AG09319 (cell line): Measurements from ENCODE around the gene DRD3.

ENCODE experiments used
- DNase-seq: peaks from one replicate; pipeline ENCODE4 v3.0.0-alpha.2; 2010; ENCODE audit warnings: low read depth; ENCODE audit errors: extremely low read depth
- TF ChIP-seq, protein P1 (sequence below): IDR thresholded peaks from 2 replicates; pipeline ENCODE4 v1.5.1; 2011; ENCODE audit warnings: low read depth, mild to moderate bottlenecking, inconsistent platforms, low read length, moderate library complexity

The DRD3 gene

DNA sequence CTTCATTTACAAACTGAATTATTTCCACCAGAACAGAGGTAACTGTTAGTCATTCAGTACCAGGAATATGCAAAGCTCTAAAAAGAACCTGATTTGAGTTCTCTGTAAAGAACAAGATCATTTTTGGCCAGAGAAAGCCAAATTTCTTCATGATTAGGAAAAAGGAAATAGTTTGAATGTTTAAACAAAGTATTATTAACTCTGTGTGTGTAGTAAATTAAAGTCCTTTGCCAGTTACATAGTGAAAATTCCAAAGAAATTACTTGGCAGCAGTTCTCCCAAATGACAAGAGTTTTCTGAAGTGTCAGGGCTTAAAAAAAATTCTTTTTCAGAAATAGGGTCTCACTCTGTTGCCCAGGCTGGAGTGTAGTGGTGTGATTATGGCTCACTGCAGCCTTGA, 97.8 kb downstream of the DRD3 start:
- no peak for DNase-seq
- TF ChIP-seq, protein P1, sequence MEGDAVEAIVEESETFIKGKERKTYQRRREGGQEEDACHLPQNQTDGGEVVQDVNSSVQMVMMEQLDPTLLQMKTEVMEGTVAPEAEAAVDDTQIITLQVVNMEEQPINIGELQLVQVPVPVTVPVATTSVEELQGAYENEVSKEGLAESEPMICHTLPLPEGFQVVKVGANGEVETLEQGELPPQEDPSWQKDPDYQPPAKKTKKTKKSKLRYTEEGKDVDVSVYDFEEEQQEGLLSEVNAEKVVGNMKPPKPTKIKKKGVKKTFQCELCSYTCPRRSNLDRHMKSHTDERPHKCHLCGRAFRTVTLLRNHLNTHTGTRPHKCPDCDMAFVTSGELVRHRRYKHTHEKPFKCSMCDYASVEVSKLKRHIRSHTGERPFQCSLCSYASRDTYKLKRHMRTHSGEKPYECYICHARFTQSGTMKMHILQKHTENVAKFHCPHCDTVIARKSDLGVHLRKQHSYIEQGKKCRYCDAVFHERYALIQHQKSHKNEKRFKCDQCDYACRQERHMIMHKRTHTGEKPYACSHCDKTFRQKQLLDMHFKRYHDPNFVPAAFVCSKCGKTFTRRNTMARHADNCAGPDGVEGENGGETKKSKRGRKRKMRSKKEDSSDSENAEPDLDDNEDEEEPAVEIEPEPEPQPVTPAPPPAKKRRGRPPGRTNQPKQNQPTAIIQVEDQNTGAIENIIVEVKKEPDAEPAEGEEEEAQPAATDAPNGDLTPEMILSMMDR, result no peak

DNA sequence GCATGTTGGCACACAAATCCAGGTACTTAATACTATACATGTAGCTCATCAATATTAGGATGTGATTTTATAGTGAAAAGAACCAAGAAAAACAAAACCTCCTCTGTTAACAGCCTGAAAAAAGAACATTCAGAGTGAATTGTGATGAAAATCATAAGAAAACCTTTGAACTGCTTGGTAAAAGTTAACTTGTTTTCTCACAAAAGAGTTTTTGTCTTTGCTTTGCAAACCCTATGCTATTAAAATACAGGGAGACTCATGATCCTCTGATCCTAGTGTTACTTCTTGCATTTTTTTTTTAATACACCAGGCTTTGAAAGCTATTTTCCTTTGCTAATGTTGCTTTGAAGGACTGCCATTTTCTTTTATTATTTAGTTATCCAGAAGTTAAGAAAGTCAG, 98.7 kb downstream of the DRD3 start:
- no peak for DNase-seq
- TF ChIP-seq, protein P1, result no peak

GRCh38 chr3:114079761-114080160, 99.1 kb downstream of the DRD3 start:
- TF ChIP-seq, protein P1, result no peak

DNA sequence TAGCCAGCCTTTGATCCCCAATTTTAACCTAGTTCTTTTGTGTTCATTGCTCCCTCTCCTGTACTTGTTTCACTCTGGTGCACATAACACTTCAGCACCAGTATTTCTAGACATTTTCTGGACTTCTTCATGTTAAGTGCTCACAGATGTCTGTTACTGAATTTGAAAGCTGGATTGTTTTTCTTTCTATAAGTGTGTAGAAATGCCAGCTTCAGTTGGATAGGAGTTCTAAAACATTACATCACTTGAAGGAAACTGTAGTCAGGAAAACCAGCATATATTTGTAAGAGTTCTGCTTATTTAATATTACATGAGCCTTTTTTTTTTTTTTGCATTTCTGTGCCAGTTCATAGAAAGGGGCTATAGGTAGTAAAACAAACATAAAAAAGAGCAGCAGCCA, 100.7 kb downstream of the DRD3 start:
- TF ChIP-seq, protein P1, result no peak
- DNase-seq, result no peak

More at GRCh38 chr3:114079761-114080160, 99.1 kb downstream of the DRD3 start:
- DNase-seq, result no peak
